SU-DHL-6 (cell line): ENCODE measurements around the gene FAM98B.

ENCODE experiments used
- CTCF ChIP-seq: fragments of 200-600 bp; sonication (generic); IDR thresholded peaks from one replicate; pipeline ENCODE4 v1.5.1; 2017; ENCODE audit warnings: antibody characterized with exemption, mild to moderate bottlenecking, low read length, moderate library complexity; ENCODE audit not compliant: insufficient read depth, poor library complexity, severe bottlenecking
- EZH2phosphoT487 ChIP-seq: fragments of 200-600 bp; sonication (generic), shearing (Covaris generic); conservative IDR thresholded peaks from 2 replicates; pipeline ENCODE4 v1.6.1; 2018; ENCODE audit warnings: mild to moderate bottlenecking, antibody characterized with exemption, low read length, moderate library complexity, mixed read lengths

GRCh38 chr15:38475361-38475760 is 21.4 kb downstream of the FAM98B start:
- TF ChIP-seq CTCF = no peak
- no peak for TF ChIP-seq EZH2phosphoT487
